ENCODE measurements around the gene JARID2. TPM values are rescaled to one million over a fixed set of nuclear protein-coding genes. Genes with fewer than 3 reads are reported as not detected.

The JARID2 gene
- total RNA-seq, 1 donor from 2014 or later, result 43.9 TPM

DNA sequence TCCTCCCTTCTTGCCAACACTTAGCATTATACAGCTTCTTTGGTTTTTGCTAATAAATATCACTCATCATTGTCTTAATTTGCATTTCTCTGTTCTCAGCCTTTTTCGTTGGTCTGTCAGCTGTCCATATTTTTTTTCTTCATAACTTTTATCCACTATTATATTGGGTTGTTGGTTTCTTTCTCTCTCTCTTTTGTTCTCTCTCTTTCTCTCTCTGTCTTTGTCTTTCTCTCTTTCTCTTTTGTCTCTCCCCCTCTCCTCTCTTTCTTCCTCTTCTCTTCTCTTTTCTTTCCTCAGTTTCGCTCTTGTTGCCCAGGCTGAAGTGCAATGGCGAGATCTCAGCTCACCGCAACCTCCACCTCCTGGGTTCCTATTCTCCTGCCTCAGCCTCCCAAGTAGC, 36.5 kb downstream of the JARID2 start:
- Mint-ChIP-seq H3K4me3 (no peak overlapping the region), H3K4me1 (ENCODE audit: unreplicated experiment) (peaks cover 30% of the 10 kb centered on the region)

DNA sequence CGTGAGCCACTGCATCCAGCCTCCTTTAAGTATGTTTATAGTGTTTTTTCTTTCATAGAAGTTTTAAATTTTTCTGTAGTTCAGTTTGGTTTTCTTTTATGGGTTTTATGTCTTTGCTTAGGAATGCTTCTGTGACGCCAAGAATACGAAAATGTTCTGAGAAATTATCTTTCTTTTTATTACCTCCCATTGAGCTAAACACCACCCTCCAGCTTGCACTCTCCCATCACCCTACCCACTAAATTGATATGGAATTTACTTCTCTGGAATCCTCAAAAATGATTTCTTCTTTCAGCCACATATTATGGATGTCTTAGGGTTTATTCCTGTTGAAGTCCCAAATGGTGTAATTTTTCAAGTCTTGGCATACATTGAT, 38.1 kb downstream of the JARID2 start:
- H3K27me3 Mint-ChIP-seq, result no peaks in the 10 kb centered on the region
- peaks cover 8% of the 10 kb centered on the region for H3K36me3 Mint-ChIP-seq
- H3K4me3 Mint-ChIP-seq, result no peak overlapping the region
- H3K27ac Mint-ChIP-seq, result no peak overlapping the region
- peaks cover 4% of the 10 kb centered on the region for H3K9me3 Mint-ChIP-seq
- TF ChIP-seq, protein P1, sequence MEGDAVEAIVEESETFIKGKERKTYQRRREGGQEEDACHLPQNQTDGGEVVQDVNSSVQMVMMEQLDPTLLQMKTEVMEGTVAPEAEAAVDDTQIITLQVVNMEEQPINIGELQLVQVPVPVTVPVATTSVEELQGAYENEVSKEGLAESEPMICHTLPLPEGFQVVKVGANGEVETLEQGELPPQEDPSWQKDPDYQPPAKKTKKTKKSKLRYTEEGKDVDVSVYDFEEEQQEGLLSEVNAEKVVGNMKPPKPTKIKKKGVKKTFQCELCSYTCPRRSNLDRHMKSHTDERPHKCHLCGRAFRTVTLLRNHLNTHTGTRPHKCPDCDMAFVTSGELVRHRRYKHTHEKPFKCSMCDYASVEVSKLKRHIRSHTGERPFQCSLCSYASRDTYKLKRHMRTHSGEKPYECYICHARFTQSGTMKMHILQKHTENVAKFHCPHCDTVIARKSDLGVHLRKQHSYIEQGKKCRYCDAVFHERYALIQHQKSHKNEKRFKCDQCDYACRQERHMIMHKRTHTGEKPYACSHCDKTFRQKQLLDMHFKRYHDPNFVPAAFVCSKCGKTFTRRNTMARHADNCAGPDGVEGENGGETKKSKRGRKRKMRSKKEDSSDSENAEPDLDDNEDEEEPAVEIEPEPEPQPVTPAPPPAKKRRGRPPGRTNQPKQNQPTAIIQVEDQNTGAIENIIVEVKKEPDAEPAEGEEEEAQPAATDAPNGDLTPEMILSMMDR (conservative IDR thresholded peaks at IDR 0.05), result no peak
- peaks cover 38% of the 10 kb centered on the region for H3K4me1 Mint-ChIP-seq (ENCODE audit: unreplicated experiment)
- DNase-seq (ENCODE audit: extremely low spot score, unreplicated experiment), result no peak

More for the DNA sequence above, 36.5 kb downstream of the JARID2 start:
- H3K36me3 Mint-ChIP-seq, result peaks cover 4% of the 10 kb centered on the region
- H3K27ac Mint-ChIP-seq, result peak overlapping the region; percentile 28
- H3K9me3 Mint-ChIP-seq, result no peaks in the 10 kb centered on the region
- H3K27me3 Mint-ChIP-seq, result no peaks in the 10 kb centered on the region
- no peak for DNase-seq (ENCODE audit: extremely low spot score, unreplicated experiment)
- TF ChIP-seq, protein P1 (conservative IDR thresholded peaks at IDR 0.05), result no peak

DNA sequence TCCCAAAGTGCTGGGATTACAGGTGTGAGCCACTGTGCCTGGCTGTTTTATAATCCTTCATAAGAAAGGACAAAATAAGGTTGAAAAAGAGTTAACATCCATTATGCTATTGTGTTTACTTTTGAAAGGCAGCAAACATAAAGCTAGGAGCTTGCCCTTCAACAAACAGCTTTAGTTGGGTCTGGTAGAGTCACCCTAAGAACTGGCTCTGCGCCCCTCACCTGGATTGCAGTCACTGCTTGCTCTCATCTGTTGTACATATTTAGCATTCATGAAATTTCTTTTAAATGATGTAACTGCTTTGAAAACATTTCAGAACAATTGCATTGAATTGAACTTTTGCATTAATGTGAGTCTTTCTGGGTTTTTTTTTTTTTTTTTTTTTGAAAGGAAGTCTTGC, 38.9 kb downstream of the JARID2 start:
- H3K4me3 Mint-ChIP-seq, result no peak overlapping the region
- peaks cover 30% of the 10 kb centered on the region for H3K4me1 Mint-ChIP-seq (ENCODE audit: unreplicated experiment)
- H3K27ac Mint-ChIP-seq, result peak overlapping the region; percentile 43

DNA sequence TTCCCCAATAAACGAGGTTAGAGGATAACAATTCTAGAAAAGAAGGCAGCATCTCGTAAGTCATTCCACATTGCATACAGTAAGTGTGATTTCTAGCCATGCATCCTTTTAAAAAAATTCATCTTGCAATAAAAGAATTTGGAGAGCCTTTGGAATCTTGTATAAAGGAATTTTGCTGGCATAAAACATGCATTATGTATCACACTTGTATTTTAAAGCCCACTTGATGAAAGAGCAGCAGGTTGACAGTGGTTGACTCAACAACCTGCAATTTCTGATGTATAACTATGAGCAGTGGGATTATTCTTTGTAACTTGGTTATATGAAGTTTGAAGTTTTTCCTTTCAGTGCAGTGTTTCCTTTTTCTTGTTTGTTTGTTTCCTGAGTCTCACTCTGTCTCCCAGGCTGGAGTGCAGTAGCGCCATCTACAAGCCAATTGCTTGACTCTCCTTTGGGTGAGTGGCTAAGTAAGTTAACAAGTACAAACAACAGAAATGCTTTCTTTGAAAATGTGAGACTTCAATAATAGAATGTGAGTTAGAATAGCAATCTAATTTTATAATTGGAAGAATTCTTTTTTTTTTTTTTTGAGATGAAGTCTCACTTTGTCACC, 39.9 kb downstream of the JARID2 start:
- no peak overlapping the region for H3K27ac Mint-ChIP-seq
- H3K9me3 Mint-ChIP-seq, result peaks cover 4% of the 10 kb centered on the region
- no peaks in the 10 kb centered on the region for H3K27me3 Mint-ChIP-seq
- DNase-seq (ENCODE audit: extremely low spot score, unreplicated experiment), result no peak
- H3K36me3 Mint-ChIP-seq, result peaks cover 14% of the 10 kb centered on the region
- no peak overlapping the region for H3K4me3 Mint-ChIP-seq
- H3K4me1 Mint-ChIP-seq (ENCODE audit: unreplicated experiment), result peaks cover 22% of the 10 kb centered on the region
- TF ChIP-seq, protein P1 (conservative IDR thresholded peaks at IDR 0.05), result no peak

More for the DNA sequence above, 38.9 kb downstream of the JARID2 start:
- TF ChIP-seq, protein P1 (conservative IDR thresholded peaks at IDR 0.05), result no peak
- Mint-ChIP-seq H3K9me3 (peaks cover 4% of the 10 kb centered on the region), H3K36me3 (peaks cover 9% of the 10 kb centered on the region), H3K27me3 (no peaks in the 10 kb centered on the region)
- no peak for DNase-seq (ENCODE audit: extremely low spot score, unreplicated experiment)

DNA sequence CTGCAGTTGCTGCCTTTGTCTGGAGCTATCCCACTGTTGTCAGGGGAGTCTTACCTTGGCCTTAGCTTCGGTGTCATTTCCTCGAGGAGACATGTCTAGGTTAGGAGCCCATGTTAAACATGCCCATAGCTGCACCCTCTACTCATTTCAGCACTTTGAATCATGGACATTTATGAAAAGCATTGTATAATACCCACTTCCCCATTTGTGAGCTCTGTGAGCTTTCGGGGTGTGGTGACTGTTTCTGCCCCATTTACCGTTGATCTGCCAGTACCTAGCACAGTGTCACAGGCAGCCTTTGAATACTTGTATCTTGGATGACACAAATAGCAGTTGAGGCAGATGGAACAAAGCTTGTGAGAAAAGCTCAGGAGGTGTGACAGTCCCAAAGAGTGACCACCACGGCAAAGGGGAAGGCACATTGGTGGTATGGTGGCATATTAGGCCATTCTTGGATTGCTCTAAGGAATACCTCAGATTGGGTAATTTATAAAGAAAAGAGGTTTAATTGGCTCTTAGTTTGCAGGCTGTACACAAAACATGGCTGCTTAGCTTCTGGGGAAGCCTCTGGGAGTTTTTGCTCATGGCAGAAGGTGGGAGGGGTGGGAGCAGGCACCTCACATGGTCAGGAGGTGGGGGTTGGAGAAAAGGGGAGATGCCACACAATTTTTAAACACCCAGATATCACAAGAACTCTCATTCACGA, 42.0 kb downstream of the JARID2 start:
- no peak overlapping the region for H3K27ac Mint-ChIP-seq
- no peak overlapping the region for H3K4me3 Mint-ChIP-seq
- H3K4me1 Mint-ChIP-seq (ENCODE audit: unreplicated experiment), result peaks cover 19% of the 10 kb centered on the region
- H3K36me3 Mint-ChIP-seq, result peaks cover 20% of the 10 kb centered on the region
- H3K27me3 Mint-ChIP-seq, result no peaks in the 10 kb centered on the region
- TF ChIP-seq, protein P1 (conservative IDR thresholded peaks at IDR 0.05), result no peak
- H3K9me3 Mint-ChIP-seq, result peaks cover 4% of the 10 kb centered on the region
- no peak for DNase-seq (ENCODE audit: extremely low spot score, unreplicated experiment)
